GM18499 (cell line): ENCODE data around the gene CACNA1D.
"Not testable (repeated sequence)": the region's sequence is repeated elsewhere in the genome, so short reads cannot be mapped to it uniquely, and the experiment has no call there.

Experiments
- ATAC-seq: cut with Tn5 transposase; IDR thresholded peaks from one replicate; pipeline ENCODE4 v1.9.1; 2021; ENCODE audit warnings: moderate number of reproducible peaks; ENCODE audit not compliant: insufficient read depth, unreplicated experiment

The CACNA1D gene

DNA sequence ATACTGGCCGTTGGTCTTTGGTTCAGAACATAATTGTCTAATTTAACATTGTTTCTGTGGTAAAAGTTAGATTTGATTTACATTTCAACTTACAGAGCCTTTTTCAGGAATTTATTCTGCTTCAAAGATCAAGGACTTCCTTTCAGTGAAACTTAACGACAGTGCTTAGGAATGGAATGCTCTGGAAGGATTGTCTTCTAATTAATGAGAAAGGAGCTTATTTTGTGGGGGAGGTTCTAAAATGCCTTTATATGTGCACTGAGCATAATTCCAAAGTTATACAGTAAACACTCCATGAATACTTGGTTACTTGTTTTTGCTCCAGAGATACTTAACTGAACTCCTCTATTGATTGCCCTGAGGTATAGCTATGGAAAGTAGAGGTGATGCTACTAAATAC, 75.7 kb downstream of the CACNA1D start:
- no peak for ATAC-seq

DNA sequence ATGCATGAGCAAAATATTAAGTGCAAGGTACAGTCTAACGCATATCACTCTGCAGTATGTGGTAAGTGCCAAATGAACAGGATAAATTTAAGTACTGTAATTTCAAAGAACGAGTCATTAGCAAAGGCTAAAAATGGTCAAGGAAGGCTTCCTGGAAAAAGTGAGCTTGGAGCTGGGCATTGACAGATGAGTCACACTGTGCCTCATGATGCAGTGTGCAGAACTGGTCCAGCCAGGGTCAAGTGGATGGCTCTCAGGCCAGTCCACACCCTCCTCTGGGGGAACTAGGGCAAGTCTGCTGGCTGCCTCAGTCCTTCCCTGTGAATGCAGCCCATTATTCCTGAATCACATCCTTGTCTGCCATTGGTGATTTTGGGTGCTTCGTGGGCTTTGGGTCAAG, 76.3 kb downstream of the CACNA1D start:
- ATAC-seq: no peak

DNA sequence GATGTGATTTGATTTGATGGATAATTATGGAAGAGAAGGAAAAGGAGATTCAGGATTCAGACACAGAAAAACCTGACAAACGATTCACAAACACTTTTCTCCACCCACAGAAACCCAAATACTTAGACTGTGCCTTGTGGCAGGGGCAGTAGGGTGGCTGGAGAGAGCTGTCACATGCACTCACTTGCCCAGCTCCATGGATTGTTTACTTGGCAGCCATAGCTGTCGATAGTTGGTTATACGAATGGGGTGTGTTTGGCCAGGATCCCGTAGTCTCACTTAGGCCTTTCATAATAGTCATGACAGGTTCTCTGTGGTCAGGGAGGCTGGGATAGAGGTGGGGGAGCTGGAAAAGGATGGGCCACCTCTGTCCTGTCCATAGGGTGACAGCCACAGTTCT, 76.9 kb downstream of the CACNA1D start:
- no peak for ATAC-seq

DNA sequence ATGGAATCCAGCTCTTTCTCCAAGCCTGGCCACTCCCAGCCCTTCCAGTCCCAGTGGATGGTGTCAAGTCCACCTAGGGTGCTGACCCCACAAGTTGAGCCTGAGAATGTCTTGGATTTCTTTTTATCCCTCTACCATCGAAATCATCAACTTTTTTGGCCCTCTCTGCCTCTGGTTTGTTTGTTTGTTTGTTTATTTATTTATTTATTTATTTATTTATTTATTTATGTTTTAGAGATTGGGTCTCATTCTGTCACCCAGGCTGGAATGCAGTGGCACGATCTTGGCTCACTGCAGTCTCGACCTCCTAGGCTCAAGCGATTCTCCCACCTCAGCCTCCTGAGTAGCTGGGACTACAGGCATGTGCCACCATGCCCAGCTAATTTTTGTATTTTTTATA, 77.8 kb downstream of the CACNA1D start:
- ATAC-seq: not testable (repeated sequence)

DNA sequence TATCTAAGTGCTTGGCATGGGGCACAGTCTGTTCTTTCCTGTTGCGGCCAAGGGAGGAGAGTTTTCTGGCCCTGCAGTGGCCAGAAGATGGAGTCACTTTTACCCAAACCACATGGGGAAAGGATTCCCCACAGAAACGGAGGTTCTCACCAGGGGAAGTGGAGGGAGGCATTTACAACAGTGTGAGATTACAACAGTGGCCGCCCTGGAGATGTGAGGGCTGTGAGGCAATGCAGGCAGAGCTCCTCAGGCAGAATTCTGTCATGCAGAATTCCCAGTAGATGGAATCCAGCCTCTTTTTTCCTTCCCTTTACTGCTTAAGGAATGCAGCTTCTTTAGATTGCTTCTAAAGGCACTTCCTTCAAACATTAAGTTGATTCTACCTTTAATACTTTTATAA, 83.1 kb downstream of the CACNA1D start:
- ATAC-seq: no peak

DNA sequence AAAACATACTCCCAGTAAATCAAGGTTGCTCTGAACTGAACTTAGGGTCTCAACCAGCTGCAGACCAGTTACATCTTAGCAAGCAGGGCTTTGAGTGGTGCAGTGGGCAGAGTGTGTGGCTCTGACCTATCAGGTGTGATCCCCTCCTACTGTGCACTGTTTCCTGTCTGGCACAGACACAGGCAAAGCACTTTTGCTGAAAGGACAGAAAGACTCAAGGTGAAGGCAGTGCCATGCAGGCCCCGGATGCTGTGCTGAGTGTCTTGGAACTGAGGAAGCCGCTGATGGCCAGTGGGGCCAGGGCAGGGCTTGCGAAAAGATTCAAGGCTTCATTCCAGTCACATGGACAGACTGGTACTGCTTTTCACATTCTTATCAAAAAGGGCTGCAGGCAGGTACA, 85.2 kb downstream of the CACNA1D start:
- ATAC-seq: no peak

DNA sequence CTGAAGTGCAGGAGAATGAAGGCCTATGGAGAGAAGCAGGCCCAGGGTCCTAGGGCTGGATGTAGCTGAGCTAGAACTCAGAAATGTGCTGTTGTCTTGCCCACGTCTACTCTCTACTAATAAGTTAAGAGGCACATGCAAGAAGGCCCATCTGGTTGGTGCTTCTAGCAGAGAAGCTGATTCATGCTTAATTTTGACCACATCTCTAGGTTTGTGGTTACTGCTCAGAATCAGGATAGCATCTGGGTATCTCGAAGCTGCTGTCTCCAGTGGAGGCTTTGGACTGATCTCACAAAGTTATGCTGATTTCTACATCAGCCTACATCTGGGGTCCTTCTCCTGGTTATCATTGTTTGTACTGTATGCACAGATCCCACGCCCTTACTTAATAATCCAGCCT, 87.3 kb downstream of the CACNA1D start:
- no peak for ATAC-seq

DNA sequence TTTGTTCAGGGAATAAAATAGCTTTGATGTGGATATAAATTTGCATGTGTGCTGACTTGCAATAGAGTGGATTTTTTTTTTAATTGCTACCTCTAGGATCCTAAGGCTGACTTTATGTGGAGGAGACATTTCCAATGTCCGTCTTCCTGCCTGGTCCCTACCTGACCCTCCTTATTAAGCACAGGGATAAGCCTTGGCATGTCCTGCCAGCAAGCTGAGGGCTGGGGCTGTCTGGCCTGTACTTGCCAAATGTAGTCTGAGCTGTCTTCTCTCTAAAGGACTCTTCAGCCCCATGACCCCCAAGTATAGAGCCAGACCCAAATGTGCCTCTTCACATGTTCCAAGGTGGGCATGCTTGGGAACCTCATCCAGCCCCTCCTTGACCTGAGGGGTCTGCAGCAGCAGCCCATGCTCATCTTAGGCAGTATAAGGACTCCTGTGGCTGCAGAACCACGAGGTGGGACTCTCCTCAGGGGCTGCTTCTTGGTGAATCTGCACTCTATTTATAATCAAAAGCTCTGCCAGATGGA, 88.8 kb downstream of the CACNA1D start:
- ATAC-seq: no peak

DNA sequence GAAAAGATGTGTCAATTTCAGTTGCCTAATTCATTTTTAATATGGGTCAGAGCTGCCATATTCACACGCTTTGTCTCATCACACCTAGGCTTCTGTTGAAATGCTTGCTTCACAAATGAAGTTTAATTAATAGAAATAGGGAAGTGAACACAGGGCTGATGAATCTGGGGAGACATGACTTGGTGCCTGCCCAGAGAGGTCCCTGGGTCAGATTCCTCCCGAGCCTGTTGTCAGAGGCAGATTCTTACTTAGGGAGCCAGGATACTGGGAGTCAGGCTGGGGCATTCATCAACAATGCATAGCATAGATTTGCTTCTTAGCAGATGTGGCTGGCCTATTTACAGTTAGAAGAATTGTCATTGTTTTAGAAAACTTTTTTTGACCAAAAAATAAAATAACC, 90.6 kb downstream of the CACNA1D start:
- ATAC-seq: no peak

DNA sequence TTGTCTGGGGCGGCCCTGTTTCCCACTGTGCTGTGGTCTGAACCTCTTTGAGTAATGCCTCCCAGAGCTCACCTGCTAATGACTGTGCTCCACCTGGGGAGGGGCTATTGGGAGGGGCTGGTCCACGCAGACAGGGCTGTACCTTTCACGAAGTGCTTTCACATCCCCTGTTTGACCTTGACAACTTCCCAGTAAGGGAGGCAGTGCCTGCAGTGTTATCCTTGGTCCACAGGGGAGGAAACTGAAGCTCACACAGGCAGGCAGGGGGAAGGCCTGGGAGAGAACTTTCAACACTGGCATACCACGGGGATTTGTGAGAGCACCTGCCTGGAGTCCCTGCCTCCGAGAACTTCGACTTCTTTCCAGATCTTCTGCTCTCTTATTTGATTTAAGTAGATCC, 91.2 kb downstream of the CACNA1D start:
- no peak for ATAC-seq

DNA sequence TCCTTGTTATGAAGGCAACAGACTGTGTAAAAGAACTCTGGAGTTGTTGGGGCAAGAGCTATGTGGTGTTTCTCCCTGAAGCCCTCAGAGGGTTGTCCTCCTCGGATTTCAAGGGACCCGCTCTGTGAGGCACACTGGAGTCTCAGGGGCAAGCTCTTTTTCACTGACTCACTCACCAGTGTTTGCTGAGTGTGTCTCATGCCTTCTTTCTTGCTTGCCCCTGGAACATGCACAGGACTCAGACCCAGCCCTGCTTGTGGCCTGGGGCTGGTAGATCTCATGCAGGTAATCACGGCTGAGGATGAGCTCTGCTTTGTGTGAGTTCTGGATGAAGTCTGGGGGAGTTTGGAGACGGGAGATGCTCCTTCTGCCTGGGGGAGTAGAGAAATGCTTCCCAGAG, 93.7 kb downstream of the CACNA1D start:
- no peak for ATAC-seq

DNA sequence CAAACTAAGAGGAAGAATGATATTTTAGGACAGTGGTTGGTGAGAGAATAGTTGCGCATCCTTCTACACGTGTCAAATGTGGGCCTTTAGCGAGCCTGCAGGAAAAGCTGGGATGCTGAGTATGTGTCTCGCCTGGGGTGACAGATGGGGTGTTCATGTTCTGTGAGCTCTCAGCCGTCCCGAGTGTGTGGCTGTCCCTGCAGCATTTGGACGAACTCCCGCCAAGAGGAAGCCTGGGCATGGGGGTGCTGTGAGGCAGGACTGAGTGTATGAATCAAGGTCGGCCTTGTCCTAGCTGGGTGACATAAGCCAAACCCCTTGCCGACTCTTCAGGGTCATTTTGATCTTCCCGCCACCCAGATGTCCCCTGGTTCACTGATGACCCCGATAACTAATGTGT, 94.8 kb downstream of the CACNA1D start:
- ATAC-seq: no peak

DNA sequence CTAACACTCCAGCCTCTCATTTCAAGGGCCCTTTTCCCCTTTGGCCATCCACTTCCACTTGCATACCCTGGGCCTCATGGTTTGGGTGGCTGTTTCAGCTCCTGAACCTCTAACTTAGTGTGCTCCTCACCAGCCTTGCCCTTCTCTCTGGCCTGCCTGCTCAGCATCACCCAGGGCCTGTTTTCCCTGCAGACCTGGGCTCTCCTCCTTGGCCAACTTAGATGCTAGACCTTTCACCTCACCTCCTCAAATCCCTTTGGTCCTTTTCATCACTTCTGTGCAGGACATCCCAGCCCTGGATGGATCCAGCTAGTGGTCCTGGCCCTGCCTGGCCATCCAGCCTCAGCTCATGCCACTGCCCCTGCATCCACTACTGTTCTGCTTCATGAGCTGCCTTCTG, 95.4 kb downstream of the CACNA1D start:
- ATAC-seq: no peak

DNA sequence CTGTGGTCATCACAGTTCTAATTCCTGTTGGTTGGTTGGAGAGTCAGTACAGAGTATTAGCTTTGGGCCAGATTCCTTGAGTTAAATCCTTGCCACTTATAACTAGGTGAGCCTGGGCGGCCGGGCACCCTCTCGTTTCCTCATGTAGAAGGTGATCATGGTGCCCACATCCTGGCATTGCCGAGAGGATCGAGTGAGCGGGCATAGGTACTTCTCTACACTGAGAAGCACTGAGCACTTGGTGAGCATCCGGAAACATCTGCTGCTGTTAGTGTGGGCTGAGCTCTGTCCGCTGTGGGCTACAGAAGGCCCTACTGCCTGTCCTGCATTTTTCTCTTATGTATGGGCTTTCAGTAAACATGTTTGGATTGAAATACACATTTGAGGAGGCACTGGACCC, 96.2 kb downstream of the CACNA1D start:
- ATAC-seq: no peak

DNA sequence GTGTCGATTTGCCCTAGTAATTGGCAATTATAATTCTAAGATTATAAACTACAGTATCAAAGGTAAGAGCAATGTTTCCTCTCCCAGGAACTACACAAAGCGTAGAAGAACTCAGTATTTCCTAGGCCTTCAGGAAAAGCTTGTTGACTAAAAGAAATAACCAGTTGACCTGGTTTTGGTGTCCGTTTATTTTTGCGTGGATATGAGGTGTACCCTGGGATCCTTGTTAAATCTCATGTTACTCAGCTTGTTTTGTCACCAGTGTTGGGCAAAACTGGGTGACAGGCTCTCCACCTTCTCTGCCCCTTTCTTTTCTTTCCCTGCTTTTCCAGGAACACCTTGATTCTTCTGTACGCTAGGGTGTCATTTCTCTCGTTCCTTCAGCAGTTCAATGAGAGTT, 97.2 kb downstream of the CACNA1D start:
- ATAC-seq: no peak

DNA sequence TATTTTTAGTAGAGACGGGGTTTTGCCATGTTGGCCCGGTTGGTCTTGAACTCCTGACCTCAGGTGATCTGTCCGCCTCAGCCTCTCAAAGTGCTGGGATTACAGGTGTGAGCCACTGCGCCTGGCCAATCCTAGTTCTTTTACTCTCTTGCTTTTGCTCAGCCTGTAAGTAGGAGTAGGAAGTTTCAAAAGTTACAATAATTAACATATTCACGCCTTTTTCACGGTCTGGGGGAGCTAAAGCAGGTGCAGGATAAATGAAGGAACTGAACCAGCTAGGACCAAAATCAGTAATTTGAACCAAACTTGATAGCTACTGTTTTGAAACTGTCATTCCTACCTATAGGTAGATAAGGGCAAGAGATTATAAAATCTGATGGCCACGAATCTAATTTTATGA, 98.5 kb downstream of the CACNA1D start:
- ATAC-seq: no peak

DNA sequence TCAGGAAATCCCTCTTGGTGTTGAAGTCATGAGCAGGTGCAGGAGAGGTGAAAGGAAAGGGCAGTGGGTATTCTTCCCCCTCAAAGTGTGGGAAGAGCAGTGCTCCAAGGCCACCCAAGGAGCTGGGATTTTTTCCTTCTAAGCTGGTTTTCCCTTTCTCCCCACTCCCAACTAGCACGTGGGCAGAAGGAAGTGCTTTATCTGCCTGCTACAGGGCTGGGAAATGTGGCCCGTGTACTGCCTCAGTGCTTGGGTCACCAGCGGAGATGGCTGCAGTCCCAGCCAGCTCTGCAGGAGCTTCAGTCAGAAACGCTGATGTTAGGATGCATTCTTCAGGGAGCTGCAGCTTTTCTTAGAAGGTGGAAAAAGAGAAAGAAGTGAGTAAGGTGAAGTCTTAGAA, 99.2 kb downstream of the CACNA1D start:
- no peak for ATAC-seq

DNA sequence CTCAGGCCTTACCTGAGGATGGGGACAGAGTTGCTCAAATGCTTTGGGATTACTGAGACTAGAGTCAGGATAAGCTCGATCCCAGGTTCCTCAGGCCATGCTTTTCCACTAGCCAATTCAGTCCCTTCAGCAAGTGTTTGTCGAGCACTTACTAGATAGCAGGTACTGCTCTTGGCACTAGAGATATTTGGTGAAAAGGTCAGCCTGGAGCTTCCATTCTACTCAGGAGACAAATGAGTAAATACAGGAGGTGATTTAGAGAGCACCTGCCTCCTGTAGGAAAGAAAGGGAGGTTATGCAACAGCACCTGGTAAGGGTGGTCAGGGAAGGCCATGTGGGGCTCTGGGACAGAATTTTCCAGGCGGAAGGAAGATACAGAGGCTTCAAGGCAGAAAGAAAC, 99.9 kb downstream of the CACNA1D start:
- ATAC-seq: no peak

DNA sequence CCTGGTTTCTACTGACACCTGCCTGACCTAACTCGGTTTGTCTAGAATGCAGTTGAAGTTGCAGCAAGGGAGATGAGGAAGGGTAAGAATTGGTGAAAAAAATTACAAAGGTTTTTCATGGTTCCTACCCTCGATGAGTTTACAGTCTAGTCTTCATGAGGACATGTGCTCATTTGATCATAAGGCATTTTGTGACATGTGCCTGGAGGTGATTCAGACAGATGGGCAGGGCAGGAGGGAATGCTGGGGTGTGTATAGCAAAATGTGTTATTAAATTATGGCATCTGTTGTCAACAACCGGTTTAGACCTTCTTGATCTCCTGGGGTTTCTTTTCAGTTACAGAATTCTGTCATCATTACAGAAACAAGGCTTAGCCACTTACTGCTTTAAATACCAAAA, 101.2 kb downstream of the CACNA1D start:
- no peak for ATAC-seq

DNA sequence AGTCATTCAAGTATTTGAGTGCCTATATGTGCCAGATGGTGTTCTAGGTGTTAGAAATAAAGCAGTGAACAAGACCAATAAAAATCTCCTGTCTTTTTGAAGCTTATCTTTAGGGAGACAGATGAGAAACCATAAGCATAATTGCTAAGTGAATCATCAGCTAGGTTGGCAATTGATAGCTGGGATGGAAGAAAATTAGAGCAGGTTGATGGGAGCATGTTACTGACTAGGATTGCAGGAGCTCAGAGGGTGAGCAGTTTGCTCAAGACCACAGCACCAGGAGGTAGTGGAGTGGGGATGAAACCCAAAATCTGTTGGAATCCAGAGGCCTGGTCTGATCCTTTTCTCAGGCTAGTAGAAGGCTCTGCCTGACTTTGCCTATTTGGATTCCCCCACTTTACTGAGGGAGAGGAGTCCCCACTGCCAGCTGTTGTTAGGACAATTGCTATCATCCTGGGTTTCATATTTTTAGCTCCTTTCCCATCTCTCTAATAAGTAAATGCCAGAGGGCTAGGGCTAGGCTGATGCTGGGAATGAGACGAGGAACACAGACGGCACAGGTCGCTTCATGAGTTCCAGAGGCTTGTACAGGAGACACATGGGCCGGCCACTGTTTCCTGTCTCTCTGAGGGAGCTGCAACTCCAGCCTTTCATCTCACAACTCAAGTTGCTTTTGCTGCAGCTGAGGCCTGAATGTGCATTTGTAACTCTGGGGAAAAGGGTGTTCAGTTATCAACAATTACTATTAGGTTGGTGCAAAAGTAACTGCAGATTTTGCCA, 102.9 kb downstream of the CACNA1D start:
- no peak for ATAC-seq

DNA sequence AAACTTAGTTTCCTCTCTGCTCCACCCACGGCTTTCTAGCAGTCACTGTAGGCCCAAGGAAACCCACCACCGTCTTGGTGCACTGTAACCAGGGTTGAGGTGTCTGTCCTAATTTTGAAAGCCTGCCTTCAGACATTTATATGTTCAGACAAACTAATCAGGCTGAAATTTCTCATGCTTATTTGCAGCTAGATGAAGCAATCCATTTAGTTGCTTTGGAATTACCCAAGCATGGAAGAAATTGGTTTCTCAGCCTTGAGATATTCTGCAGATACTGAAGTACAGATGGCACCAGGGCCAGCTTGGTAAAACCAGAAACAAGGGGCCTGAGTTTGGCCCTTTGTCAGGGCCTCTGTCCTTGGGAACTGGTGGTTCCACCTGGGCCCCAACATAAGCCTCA, 105.4 kb downstream of the CACNA1D start:
- no peak for ATAC-seq

DNA sequence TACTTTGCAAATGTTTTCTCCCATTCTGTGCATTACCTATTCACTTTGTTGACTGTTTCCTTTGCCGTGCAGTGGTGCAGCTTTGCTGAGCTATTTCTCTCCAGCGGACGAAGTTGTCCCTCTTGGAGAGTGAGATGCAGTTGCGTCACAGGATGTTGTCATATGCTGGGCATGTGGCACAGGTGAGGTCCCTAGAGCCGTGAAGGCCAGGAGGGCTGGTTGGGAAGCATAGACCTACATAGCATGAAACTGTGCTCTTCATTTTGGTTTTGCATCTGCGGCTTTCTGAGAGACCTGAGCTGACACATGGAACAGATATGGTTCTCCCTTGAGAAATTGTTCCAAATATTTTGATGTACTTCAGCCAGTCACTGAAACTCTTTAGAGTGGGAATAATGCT, 108.5 kb downstream of the CACNA1D start:
- no peak for ATAC-seq
